Mucosa of stomach (tissue), 1 donor: ENCODE data around the gene NUCB1.
A peak's percentile ranks its signal among the peaks of the same experiment; 100 is the strongest.

Source experiments
- H3K27me3 ChIP-seq: one replicate; pipeline ENCODE4 v1.7.0; 2013; ENCODE audit warnings: mild to moderate bottlenecking, low read length; ENCODE audit not compliant: control insufficient read depth, insufficient read depth
- H3K36me3 ChIP-seq: one replicate; pipeline ENCODE4 v1.7.0; 2013; ENCODE audit warnings: low read length; ENCODE audit not compliant: control insufficient read depth, insufficient read depth
- H3K4me1 ChIP-seq: one replicate; pipeline ENCODE4 v1.7.0; 2013; ENCODE audit warnings: mild to moderate bottlenecking, low read length; ENCODE audit not compliant: control insufficient read depth, insufficient read depth
- H3K4me3 ChIP-seq: one replicate; pipeline ENCODE4 v1.7.0; 2013; ENCODE audit warnings: low read length
- H3K9ac ChIP-seq: one replicate; pipeline ENCODE4 v1.7.0; 2013; ENCODE audit warnings: mild to moderate bottlenecking, low read length, moderate library complexity
- H3K9me3 ChIP-seq: one replicate; pipeline ENCODE4 v1.7.0; 2013; ENCODE audit warnings: mild to moderate bottlenecking, low read length, moderate library complexity; ENCODE audit not compliant: control insufficient read depth
- donor health status: Pancreatic carcinoma.

The NUCB1 gene

GRCh38 chr19:48933382-48933932, 33.3 kb downstream of the NUCB1 start, which contains the start of gene DHDH:
DHDH (plus strand) TSS chr19:48933699; CDS start chr19:48933722, 23 bp downstream.
- no peaks in the 10 kb centered on the region for H3K9me3 ChIP-seq
- H3K27me3 ChIP-seq, result no peaks in the 10 kb centered on the region
- H3K9ac ChIP-seq, result peak within 1 kb of the TSS; percentile 53
- H3K36me3 ChIP-seq, result no peaks in the 10 kb centered on the region
- peaks cover 7% of the 10 kb centered on the region for H3K4me1 ChIP-seq
- peak within 1 kb of the TSS; percentile 56 for H3K4me3 ChIP-seq

- H3K9ac ChIP-seq, result no peak overlapping the region
- H3K27me3 ChIP-seq, result no peaks in the 10 kb centered on the region
- peaks cover 5% of the 10 kb centered on the region for H3K4me1 ChIP-seq
- no peaks in the 10 kb centered on the region for H3K9me3 ChIP-seq
- H3K4me3 ChIP-seq, result no peak overlapping the region
- no peaks in the 10 kb centered on the region for H3K36me3 ChIP-seq
Observed at GRCh38 chr19:48934837-48935236, 34.7 kb downstream of the NUCB1 start.

- H3K27me3 ChIP-seq, result no peaks in the 10 kb centered on the region
- H3K4me3 ChIP-seq, result no peak overlapping the region
Observed at GRCh38 chr19:48935864-48936263, 35.8 kb downstream of the NUCB1 start.

DNA sequence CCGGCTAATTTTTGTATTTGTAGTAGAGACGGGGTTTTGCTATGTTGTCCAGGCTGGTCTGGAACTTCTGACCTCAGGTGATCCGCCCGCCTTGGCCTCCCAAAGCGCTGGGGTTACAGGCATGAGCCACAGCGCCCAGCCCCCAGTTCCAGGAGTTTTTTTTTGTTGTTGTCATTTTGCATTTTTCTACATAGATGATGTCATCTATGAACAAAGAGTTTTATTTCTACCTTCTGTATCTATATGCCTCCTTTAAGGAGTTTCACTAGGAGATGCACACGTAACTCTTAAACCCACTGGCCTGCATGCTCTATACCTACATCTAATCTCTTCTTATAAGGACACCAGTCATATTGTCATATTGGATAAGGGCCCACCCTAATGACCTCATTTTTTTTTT, 38.1 kb downstream of the NUCB1 start:
- no peaks in the 10 kb centered on the region for H3K9me3 ChIP-seq
- H3K9ac ChIP-seq, result no peak overlapping the region
- no peak overlapping the region for H3K4me3 ChIP-seq
- no peaks in the 10 kb centered on the region for H3K27me3 ChIP-seq
- H3K4me1 ChIP-seq, result peaks cover under 1% of the 10 kb centered on the region
- H3K36me3 ChIP-seq, result no peaks in the 10 kb centered on the region

More at GRCh38 chr19:48935864-48936263, 35.8 kb downstream of the NUCB1 start:
- Histone ChIP-seq H3K4me1 (peaks cover 5% of the 10 kb centered on the region), H3K9ac (no peak overlapping the region), H3K36me3 (no peaks in the 10 kb centered on the region), H3K9me3 (no peaks in the 10 kb centered on the region)

DNA sequence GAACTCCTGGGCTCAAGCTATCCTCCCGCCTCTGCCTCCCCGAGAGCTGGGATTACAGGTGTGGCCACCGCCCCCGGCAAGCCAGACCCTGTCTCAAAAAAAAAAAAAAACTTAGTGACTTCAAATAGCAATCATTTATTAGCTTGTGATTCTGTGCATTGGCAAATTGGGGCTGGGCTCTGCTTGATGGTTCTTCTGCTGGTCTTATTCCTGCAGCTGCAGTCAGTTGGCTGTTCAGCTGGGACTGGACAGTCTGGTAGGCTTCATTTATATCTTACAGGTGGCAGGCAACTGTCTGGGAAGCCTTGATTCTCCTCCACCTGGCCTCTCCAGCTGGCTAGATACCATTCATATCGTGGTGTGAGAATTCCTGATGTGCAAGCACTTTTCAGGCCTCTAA, 40.8 kb downstream of the NUCB1 start:
- H3K9ac ChIP-seq, result no peak overlapping the region
- no peaks in the 10 kb centered on the region for H3K36me3 ChIP-seq
- H3K4me3 ChIP-seq, result no peak overlapping the region
- H3K4me1 ChIP-seq, result no peaks in the 10 kb centered on the region
- H3K9me3 ChIP-seq, result no peaks in the 10 kb centered on the region
- H3K27me3 ChIP-seq, result no peaks in the 10 kb centered on the region

DNA sequence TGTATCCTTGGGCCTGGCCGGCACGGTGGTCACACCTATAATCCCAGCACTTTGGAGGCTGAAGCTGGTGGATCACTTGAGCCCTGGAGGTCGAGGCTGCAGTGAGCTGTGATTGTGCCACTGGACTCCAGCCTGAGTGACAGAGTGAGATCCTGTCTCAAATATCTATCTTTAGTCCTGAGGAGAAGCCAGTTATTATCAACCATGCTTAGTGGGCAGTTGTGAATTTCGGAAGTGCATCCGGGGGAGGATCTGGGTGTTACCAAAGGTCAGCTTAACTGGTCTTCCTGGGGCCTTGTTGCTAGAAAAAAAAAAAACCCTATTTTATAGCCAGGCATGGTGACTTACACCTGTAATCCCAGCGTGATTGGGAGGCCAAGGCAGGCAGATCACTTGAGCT, 43.0 kb downstream of the NUCB1 start:
- H3K9ac ChIP-seq, result no peak overlapping the region
- H3K9me3 ChIP-seq, result no peaks in the 10 kb centered on the region
- peaks cover 3% of the 10 kb centered on the region for H3K4me1 ChIP-seq
- no peaks in the 10 kb centered on the region for H3K27me3 ChIP-seq
- no peak overlapping the region for H3K4me3 ChIP-seq
- no peaks in the 10 kb centered on the region for H3K36me3 ChIP-seq

- Histone ChIP-seq H3K9me3 (no peaks in the 10 kb centered on the region), H3K4me3 (no peak overlapping the region), H3K27me3 (no peaks in the 10 kb centered on the region), H3K9ac (no peak overlapping the region), H3K36me3 (no peaks in the 10 kb centered on the region), H3K4me1 (peaks cover 3% of the 10 kb centered on the region)
Observed at GRCh38 chr19:48945415-48945814, 45.3 kb downstream of the NUCB1 start.

DNA sequence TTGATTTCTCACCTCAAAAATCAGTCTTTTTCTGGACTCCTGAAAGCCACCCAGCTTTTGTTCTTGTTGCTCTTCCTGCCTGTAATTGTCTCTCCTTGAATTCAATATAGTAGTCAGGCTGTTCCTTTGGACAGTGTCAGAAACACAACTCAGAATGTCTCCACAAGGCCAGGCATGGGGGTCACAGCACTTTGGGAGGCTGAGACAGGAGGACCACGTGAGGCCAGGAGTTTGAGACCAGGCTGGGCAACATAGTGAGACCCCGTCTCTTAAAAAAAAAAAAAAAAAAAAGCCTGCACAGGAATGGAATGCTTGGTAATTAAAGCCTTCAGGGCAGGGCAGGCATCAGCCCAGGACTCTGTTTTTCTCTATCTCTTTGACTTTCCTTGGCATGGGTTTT, 45.7 kb downstream of the NUCB1 start:
- Histone ChIP-seq H3K9ac (no peak overlapping the region), H3K36me3 (no peaks in the 10 kb centered on the region), H3K27me3 (no peaks in the 10 kb centered on the region), H3K4me1 (peaks cover 3% of the 10 kb centered on the region), H3K9me3 (no peaks in the 10 kb centered on the region), H3K4me3 (no peak overlapping the region)

- no peak overlapping the region for H3K9ac ChIP-seq
- no peaks in the 10 kb centered on the region for H3K27me3 ChIP-seq
- H3K4me3 ChIP-seq, result no peak overlapping the region
- no peaks in the 10 kb centered on the region for H3K36me3 ChIP-seq
- H3K4me1 ChIP-seq, result peaks cover 11% of the 10 kb centered on the region
- H3K9me3 ChIP-seq, result no peaks in the 10 kb centered on the region
Observed at GRCh38 chr19:48946463-48947257, 46.5 kb downstream of the NUCB1 start.

GRCh38 chr19:48947258-48947542, 47.1 kb downstream of the NUCB1 start:
- Histone ChIP-seq H3K4me1 (peaks cover 12% of the 10 kb centered on the region), H3K4me3 (no peak overlapping the region), H3K36me3 (no peaks in the 10 kb centered on the region), H3K9me3 (no peaks in the 10 kb centered on the region), H3K9ac (no peak overlapping the region), H3K27me3 (no peaks in the 10 kb centered on the region)

- no peaks in the 10 kb centered on the region for H3K9me3 ChIP-seq
- H3K4me1 ChIP-seq, result peaks cover 21% of the 10 kb centered on the region
- H3K27me3 ChIP-seq, result no peaks in the 10 kb centered on the region
- H3K36me3 ChIP-seq, result no peaks in the 10 kb centered on the region
- no peak overlapping the region for H3K4me3 ChIP-seq
- no peak overlapping the region for H3K9ac ChIP-seq
Observed at GRCh38 chr19:48950159-48950558, 50.0 kb downstream of the NUCB1 start.

DNA sequence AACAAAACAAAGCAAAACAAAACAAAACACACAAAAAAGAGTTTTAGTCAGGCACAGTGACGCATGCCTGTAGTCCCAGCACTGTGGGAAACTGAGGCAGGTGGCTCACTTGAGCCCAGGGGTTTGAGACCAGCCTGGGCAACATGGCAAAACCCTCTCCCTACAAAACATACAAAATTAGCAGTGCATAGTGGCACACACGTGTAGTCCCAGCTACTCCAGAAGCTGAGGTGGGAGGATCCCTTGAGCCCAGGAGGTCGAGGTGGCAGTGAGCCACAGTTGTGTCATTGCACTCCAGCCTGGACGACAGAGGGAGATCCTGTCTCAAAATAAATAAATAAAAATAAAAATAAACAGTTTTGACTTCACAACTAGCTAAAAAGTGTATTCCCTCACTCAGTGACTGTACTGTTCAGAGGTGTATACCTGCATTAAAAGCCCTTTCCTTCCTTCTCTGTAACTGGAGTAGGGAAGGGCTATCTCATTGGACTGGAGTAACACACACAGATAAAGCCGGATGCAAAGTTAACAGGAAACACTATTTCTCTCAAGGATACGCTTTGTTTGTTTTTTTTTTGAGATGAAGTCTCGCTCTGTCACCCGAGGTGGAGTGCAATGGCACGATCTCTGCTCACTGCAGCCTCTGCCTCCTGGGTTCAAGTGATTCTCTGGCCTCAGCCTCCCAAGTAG, 50.9 kb downstream of the NUCB1 start:
- H3K27me3 ChIP-seq, result no peaks in the 10 kb centered on the region
- H3K4me3 ChIP-seq, result no peak overlapping the region
- no peaks in the 10 kb centered on the region for H3K9me3 ChIP-seq
- H3K9ac ChIP-seq, result no peak overlapping the region
- no peaks in the 10 kb centered on the region for H3K36me3 ChIP-seq
- H3K4me1 ChIP-seq, result peaks cover 29% of the 10 kb centered on the region
